SK-N-SH treated with all-trans-retinoic acid at 6 μM for 48 hours (cell line): ENCODE results near the gene RDX.

Experiments used
- ARNTL ChIP-seq: fragments of 450-650 bp; formaldehyde crosslinking; IDR thresholded peaks from 2 replicates; pipeline ENCODE4 v1.5.0; 2020; ENCODE audit warnings: low read depth, mild to moderate bottlenecking, moderate library complexity, borderline replicate concordance
- OSR1 ChIP-seq: fragments of 250-450 bp; sonication (Bioruptor Pico); IDR thresholded peaks from 2 replicates; pipeline ENCODE4 v1.8.0; 2022; ENCODE audit warnings: moderate library complexity, mild to moderate bottlenecking, inconsistent platforms
- RARB ChIP-seq: fragments of 250-450 bp; sonication (Bioruptor Pico); IDR thresholded peaks from 2 replicates; pipeline ENCODE4 v1.8.0; 2021; ENCODE audit warnings: mild to moderate bottlenecking, moderate library complexity
- ZFP3 ChIP-seq: fragments of 250-450 bp; sonication (Bioruptor Pico); IDR thresholded peaks from 2 replicates; pipeline ENCODE4 v1.5.0; 2020; ENCODE audit warnings: mild to moderate bottlenecking, moderate library complexity
- ZFP30 ChIP-seq: fragments of 450-650 bp; formaldehyde crosslinking; IDR thresholded peaks from 2 replicates; pipeline ENCODE4 v1.5.0; 2022; ENCODE audit warnings: mild to moderate bottlenecking, moderate library complexity
- ZNF565 ChIP-seq: fragments of 450-650 bp; formaldehyde crosslinking; conservative IDR thresholded peaks from 2 replicates; pipeline ENCODE4 v1.5.0; 2020; ENCODE audit warnings: low read depth, mild to moderate bottlenecking, moderate library complexity
- ZNF70 ChIP-seq: fragments of 450-650 bp; formaldehyde crosslinking; IDR thresholded peaks from 2 replicates; pipeline ENCODE4 v1.5.0; 2020; ENCODE audit warnings: mild to moderate bottlenecking, moderate library complexity
- ZNF8 ChIP-seq: fragments of 450-650 bp; formaldehyde crosslinking; IDR thresholded peaks from 2 replicates; pipeline ENCODE4 v1.5.0; 2020; ENCODE audit warnings: mild to moderate bottlenecking, moderate library complexity
- TF ChIP-seq, protein P1 (sequence below): fragments of 250-450 bp; sonication (Bioruptor Pico); IDR thresholded peaks from 2 replicates; pipeline ENCODE4 v1.8.0; 2020; ENCODE audit warnings: mild to moderate bottlenecking, moderate library complexity, borderline replicate concordance
- TF ChIP-seq, protein P2 (sequence below): fragments of 250-450 bp; sonication (Bioruptor Pico); IDR thresholded peaks from 2 replicates; pipeline ENCODE4 v1.5.1; 2020; ENCODE audit warnings: low read depth, mild to moderate bottlenecking, moderate library complexity
- TF ChIP-seq, protein P3 (sequence below): fragments of 250-450 bp; sonication (Bioruptor Pico); IDR thresholded peaks from 2 replicates; pipeline ENCODE4 v1.8.0; 2021; ENCODE audit warnings: low read depth, mild to moderate bottlenecking, moderate library complexity, borderline replicate concordance

DNA sequence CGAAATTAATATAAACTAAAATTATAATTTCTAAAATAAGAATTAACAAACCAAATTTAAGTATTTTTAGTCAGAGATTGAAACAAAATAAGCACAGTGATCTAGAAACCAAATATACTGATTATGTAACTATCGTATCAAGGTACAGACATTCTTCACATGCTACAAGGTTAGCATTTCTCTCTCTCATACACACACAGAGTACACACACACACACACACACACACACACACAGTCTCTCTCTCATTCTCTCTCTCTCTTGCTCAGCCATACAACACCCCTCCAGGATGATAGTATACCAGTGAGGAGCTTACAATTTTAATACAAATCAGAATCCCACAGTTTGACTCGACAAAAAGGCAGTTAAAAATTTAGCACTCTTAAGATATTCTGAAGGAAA is 66.0 kb downstream of the RDX start:
- TF ChIP-seq ZFP3 (no peak), ZNF565 (CRISPR knock-in tag) (no peak), RARB (CRISPR knock-in tag) (no peak), ZNF70 (CRISPR knock-in tag) (no peak), ZNF8 (CRISPR knock-in tag) (no peak), ARNTL (CRISPR knock-in tag) (no peak), OSR1 (CRISPR knock-in tag) (no peak), ZFP30 (no peak)
- TF ChIP-seq, protein P1, sequence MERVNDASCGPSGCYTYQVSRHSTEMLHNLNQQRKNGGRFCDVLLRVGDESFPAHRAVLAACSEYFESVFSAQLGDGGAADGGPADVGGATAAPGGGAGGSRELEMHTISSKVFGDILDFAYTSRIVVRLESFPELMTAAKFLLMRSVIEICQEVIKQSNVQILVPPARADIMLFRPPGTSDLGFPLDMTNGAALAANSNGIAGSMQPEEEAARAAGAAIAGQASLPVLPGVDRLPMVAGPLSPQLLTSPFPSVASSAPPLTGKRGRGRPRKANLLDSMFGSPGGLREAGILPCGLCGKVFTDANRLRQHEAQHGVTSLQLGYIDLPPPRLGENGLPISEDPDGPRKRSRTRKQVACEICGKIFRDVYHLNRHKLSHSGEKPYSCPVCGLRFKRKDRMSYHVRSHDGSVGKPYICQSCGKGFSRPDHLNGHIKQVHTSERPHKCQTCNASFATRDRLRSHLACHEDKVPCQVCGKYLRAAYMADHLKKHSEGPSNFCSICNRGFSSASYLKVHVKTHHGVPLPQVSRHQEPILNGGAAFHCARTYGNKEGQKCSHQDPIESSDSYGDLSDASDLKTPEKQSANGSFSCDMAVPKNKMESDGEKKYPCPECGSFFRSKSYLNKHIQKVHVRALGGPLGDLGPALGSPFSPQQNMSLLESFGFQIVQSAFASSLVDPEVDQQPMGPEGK (CRISPR knock-in tag) = no peak
- TF ChIP-seq, protein P2, sequence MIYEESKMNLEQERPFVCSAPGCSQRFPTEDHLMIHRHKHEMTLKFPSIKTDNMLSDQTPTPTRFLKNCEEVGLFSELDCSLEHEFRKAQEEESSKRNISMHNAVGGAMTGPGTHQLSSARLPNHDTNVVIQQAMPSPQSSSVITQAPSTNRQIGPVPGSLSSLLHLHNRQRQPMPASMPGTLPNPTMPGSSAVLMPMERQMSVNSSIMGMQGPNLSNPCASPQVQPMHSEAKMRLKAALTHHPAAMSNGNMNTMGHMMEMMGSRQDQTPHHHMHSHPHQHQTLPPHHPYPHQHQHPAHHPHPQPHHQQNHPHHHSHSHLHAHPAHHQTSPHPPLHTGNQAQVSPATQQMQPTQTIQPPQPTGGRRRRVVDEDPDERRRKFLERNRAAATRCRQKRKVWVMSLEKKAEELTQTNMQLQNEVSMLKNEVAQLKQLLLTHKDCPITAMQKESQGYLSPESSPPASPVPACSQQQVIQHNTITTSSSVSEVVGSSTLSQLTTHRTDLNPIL = no peak
- TF ChIP-seq, protein P3, sequence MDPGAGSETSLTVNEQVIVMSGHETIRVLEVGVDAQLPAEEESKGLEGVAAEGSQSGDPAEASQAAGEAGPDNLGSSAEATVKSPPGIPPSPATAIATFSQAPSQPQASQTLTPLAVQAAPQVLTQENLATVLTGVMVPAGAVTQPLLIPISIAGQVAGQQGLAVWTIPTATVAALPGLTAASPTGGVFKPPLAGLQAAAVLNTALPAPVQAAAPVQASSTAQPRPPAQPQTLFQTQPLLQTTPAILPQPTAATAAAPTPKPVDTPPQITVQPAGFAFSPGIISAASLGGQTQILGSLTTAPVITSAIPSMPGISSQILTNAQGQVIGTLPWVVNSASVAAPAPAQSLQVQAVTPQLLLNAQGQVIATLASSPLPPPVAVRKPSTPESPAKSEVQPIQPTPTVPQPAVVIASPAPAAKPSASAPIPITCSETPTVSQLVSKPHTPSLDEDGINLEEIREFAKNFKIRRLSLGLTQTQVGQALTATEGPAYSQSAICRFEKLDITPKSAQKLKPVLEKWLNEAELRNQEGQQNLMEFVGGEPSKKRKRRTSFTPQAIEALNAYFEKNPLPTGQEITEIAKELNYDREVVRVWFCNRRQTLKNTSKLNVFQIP (CRISPR knock-in tag) = no peak
